H9 (cell line): ENCODE measurements around the gene AGXT. TPM values are rescaled to one million over a fixed set of nuclear protein-coding genes. Genes with fewer than 3 reads are reported as not detected.
A peak's percentile ranks its signal among the peaks of the same experiment; 100 is the strongest.

Source experiments
- DNase-seq: peaks from one replicate; pipeline ENCODE4 v3.0.0-alpha.2; 2017
- H2AFZ ChIP-seq: one replicate; pipeline ENCODE4 v1.6.1; 2013; ENCODE audit warnings: mild to moderate bottlenecking, low read length, control low read depth, moderate library complexity
- H2AK5ac ChIP-seq: 2 replicates; pipeline ENCODE4 v1.6.1; 2013; ENCODE audit warnings: low read length, control low read depth, mixed read lengths; ENCODE audit not compliant: insufficient read length
- H2BK120ac ChIP-seq: one replicate; pipeline ENCODE4 v1.6.1; 2013; ENCODE audit warnings: low read depth, mild to moderate bottlenecking, low read length, control low read depth, inconsistent platforms; ENCODE audit not compliant: poor library complexity, severe bottlenecking
- H2BK12ac ChIP-seq: 2 replicates; pipeline ENCODE4 v1.6.1; 2013; ENCODE audit warnings: low read length, control low read depth, mixed read lengths, low read depth; ENCODE audit not compliant: insufficient read length
- H2BK15ac ChIP-seq: 2 replicates; pipeline ENCODE4 v1.6.1; 2013; ENCODE audit warnings: low read depth, low read length, control low read depth
- H2BK20ac ChIP-seq: one replicate; pipeline ENCODE4 v1.6.1; 2013; ENCODE audit warnings: low read depth, mild to moderate bottlenecking, low read length, control low read depth, inconsistent platforms; ENCODE audit not compliant: poor library complexity, severe bottlenecking
- H2BK5ac ChIP-seq: 2 replicates; pipeline ENCODE4 v1.6.1; 2013; ENCODE audit warnings: low read length, control low read depth, mixed read lengths; ENCODE audit not compliant: insufficient read length
- H3K14ac ChIP-seq: 2 replicates; pipeline ENCODE4 v1.6.1; 2013; ENCODE audit warnings: low read length, control low read depth; ENCODE audit not compliant: insufficient read depth
- H3K18ac ChIP-seq: 2 replicates; pipeline ENCODE4 v1.6.1; 2013; ENCODE audit warnings: low read depth, mild to moderate bottlenecking, mixed read lengths, low read length, control low read depth; ENCODE audit not compliant: insufficient read length
- H3K23ac ChIP-seq: 2 replicates; pipeline ENCODE4 v1.6.1; 2013; ENCODE audit warnings: low read length, control low read depth, mixed read lengths, low read depth; ENCODE audit not compliant: insufficient read length
- H3K23me2 ChIP-seq: 2 replicates; pipeline ENCODE4 v1.6.1; 2013; ENCODE audit warnings: low read depth, mild to moderate bottlenecking, mixed read lengths, low read length, control low read depth; ENCODE audit not compliant: insufficient read length, poor library complexity, severe bottlenecking
- H3K27ac ChIP-seq: 2 replicates; pipeline ENCODE4 v1.5.1; 2013; ENCODE audit warnings: low read length, control low read depth, mixed read lengths, low read depth; ENCODE audit not compliant: insufficient read length
- H3K27me3 ChIP-seq: 2 replicates; pipeline ENCODE4 v1.6.1; 2013; ENCODE audit warnings: low read length, control low read depth, inconsistent platforms; ENCODE audit not compliant: insufficient read depth
- H3K4ac ChIP-seq: 2 replicates; pipeline ENCODE4 v1.6.1; 2013; ENCODE audit warnings: low read depth, mild to moderate bottlenecking, control low read depth, inconsistent platforms, low read length, moderate library complexity
- H3K4me1 ChIP-seq: 2 replicates; pipeline ENCODE4 v1.6.1; 2013; ENCODE audit warnings: low read length, control low read depth, inconsistent platforms; ENCODE audit not compliant: insufficient read depth
- H3K4me2 ChIP-seq: 2 replicates; pipeline ENCODE4 v1.6.1; 2013; ENCODE audit warnings: low read length, control low read depth, mixed read lengths; ENCODE audit not compliant: insufficient read length, insufficient read depth
- H3K56ac ChIP-seq: 2 replicates; pipeline ENCODE4 v1.6.1; 2013; ENCODE audit warnings: low read depth, mild to moderate bottlenecking, mixed read lengths, low read length, control low read depth; ENCODE audit not compliant: insufficient read length
- H3K79me1 ChIP-seq: 2 replicates; pipeline ENCODE4 v1.6.1; 2013; ENCODE audit warnings: low read depth, mild to moderate bottlenecking, moderate library complexity, low read length, control low read depth, inconsistent platforms; ENCODE audit not compliant: insufficient read depth, poor library complexity, severe bottlenecking
- H3K79me2 ChIP-seq: 2 replicates; pipeline ENCODE4 v1.6.1; 2013; ENCODE audit warnings: low read length, control low read depth, inconsistent platforms; ENCODE audit not compliant: insufficient read depth
- H3K9ac ChIP-seq: 2 replicates; pipeline ENCODE4 v1.6.1; 2013; ENCODE audit warnings: low read length, control low read depth, mixed read lengths; ENCODE audit not compliant: insufficient read length; ENCODE audit errors: extremely low read depth
- H3K9me3 ChIP-seq: one replicate; pipeline ENCODE4 v1.6.1; 2013; ENCODE audit warnings: low read depth, low read length, inconsistent platforms; ENCODE audit not compliant: control insufficient read depth
- H3T11ph ChIP-seq: one replicate; pipeline ENCODE4 v1.6.1; 2013; ENCODE audit warnings: mild to moderate bottlenecking, low read length, control low read depth, inconsistent platforms
- H4K20me1 ChIP-seq: one replicate; pipeline ENCODE4 v1.6.1; 2013; ENCODE audit not compliant: control insufficient read depth, insufficient read length, insufficient read depth
- H4K5ac ChIP-seq: 2 replicates; pipeline ENCODE4 v1.6.1; 2013; ENCODE audit warnings: low read depth, mild to moderate bottlenecking, mixed read lengths, low read length, control low read depth; ENCODE audit not compliant: insufficient read length
- H4K8ac ChIP-seq: replicated peaks from 2 replicates; pipeline ENCODE4 v1.6.1; 2013; ENCODE audit warnings: low read length, control low read depth, mixed read lengths, low read depth; ENCODE audit not compliant: insufficient read length
- H4K91ac ChIP-seq: 2 replicates; pipeline ENCODE4 v1.6.1; 2013; ENCODE audit warnings: low read depth, mild to moderate bottlenecking, moderate library complexity, mixed read lengths, low read length, control low read depth; ENCODE audit not compliant: insufficient read length
- H3K27ac Mint-ChIP-seq, 3 experiments: 2 replicates in 2 of 3; 3 replicates in 1 of 3; pipeline ENCODE4 v1.8.0; 2020 to 2021; ENCODE audit warnings: mixed read lengths in 3 of 3, mild to moderate bottlenecking in 1 of 3, moderate library complexity in 1 of 3
- H3K27me3 Mint-ChIP-seq: 2 replicates; pipeline ENCODE4 v1.8.0; 2021; ENCODE audit warnings: low read depth, mild to moderate bottlenecking, moderate library complexity, mixed read lengths
- H3K36me3 Mint-ChIP-seq, 3 experiments: 2 replicates in 2 of 3; 3 replicates in 1 of 3; pipeline ENCODE4 v1.8.0; 2020 to 2021; ENCODE audit warnings: low read depth in 3 of 3, mixed read lengths in 3 of 3; ENCODE audit not compliant: insufficient read depth in 1 of 3
- H3K4me1 Mint-ChIP-seq, 2 experiments: 2 replicates each; pipeline ENCODE4 v1.8.0; 2020; ENCODE audit warnings: mixed read lengths in 2 of 2
- H3K4me3 Mint-ChIP-seq, 2 experiments: 2 replicates in 1 of 2; 3 replicates in 1 of 2; pipeline ENCODE4 v1.8.0; 2020 to 2021; ENCODE audit warnings: mild to moderate bottlenecking in 2 of 2, mixed read lengths in 2 of 2, moderate library complexity in 1 of 2
- H3K9me3 Mint-ChIP-seq, 2 experiments: 2 replicates in 1 of 2; 3 replicates in 1 of 2; pipeline ENCODE4 v1.8.0; 2020; ENCODE audit warnings: mild to moderate bottlenecking in 2 of 2, mixed read lengths in 2 of 2, moderate library complexity in 1 of 2
- WGBS: extraction: QIAGEN DNeasy Blood & Tissue Kit; methylation state at CpG from one replicate; pipeline ENCODE4 v1.1.7; 2013; ENCODE audit warnings: missing lambda C conversion rate, low lambda C conversion rate, mixed read lengths; ENCODE audit not compliant: insufficient read length; ENCODE audit errors: extremely low coverage; 5-methylcytosine and 5-hydroxymethylcytosine counted together
- total RNA-seq: library from RNA; stranded (reverse); gene quantifications from 2 replicates; pipeline ENCODE4 v1.2.1, GENCODE V29; 2021
- TF ChIP-seq, protein P1 (sequence below): fragments of 200-600 bp; sonication (generic); conservative IDR thresholded peaks from 3 replicates; pipeline ENCODE4 v1.8.0; 2021; ENCODE audit warnings: antibody characterized with exemption, mild to moderate bottlenecking

AGXT gene
- total RNA-seq, 1 experiment from 2014 or later, result not detected

GRCh38 chr2:240872317-240873097, 3.9 kb downstream of the AGXT start:
- Histone ChIP-seq H3K27me3 (no peaks in the 10 kb centered on the region), H4K91ac (no peak overlapping the region)

More at GRCh38 chr2:240872317-240873097, 3.9 kb downstream of the AGXT start:
- Histone ChIP-seq H2BK12ac (no peak overlapping the region), H2BK120ac (no peak overlapping the region), H3K27ac (no peak overlapping the region), H3T11ph (no peak overlapping the region), H3K14ac (no peak overlapping the region; the same call in 1 of the 2 replicates), H3K9me3 (no peaks in the 10 kb centered on the region), H3K4me1 (no peaks in the 10 kb centered on the region), H4K5ac (no peak overlapping the region), H4K8ac (no peak overlapping the region), H3K4me2 (no peak overlapping the region), H3K79me2 (no peaks in the 10 kb centered on the region), H3K23me2 (no peaks in the 10 kb centered on the region), H3K79me1 (no peaks in the 10 kb centered on the region), H2AK5ac (no peak overlapping the region), H3K4ac (no peak overlapping the region), H2BK5ac (no peak overlapping the region), H3K9ac (no peak overlapping the region), H3K56ac (no peak overlapping the region), H3K18ac (no peak overlapping the region), H4K20me1 (no peaks in the 10 kb centered on the region), H2BK15ac (no peak overlapping the region), H3K23ac (no peak overlapping the region), H2BK20ac (no peak overlapping the region), H2AFZ (no peak overlapping the region)
- WGBS, result no CpG with 5 or more reads among the region's 17 CpGs
- Mint-ChIP-seq H3K36me3 (no peaks in the 10 kb centered on the region; a peak in 1 of 7 replicates), H3K4me1 (peaks cover 0 to 3% of the 10 kb centered on the region in 2 experiments; a peak in 1 of 4 replicates), H3K4me3 (no peak overlapping the region), H3K9me3 (no peaks in the 10 kb centered on the region), H3K27ac (peak overlapping the region in 1 of 3 experiments; percentile 85; a peak in 1 of 7 replicates), H3K27me3 (no peaks in the 10 kb centered on the region)
- TF ChIP-seq, protein P1, sequence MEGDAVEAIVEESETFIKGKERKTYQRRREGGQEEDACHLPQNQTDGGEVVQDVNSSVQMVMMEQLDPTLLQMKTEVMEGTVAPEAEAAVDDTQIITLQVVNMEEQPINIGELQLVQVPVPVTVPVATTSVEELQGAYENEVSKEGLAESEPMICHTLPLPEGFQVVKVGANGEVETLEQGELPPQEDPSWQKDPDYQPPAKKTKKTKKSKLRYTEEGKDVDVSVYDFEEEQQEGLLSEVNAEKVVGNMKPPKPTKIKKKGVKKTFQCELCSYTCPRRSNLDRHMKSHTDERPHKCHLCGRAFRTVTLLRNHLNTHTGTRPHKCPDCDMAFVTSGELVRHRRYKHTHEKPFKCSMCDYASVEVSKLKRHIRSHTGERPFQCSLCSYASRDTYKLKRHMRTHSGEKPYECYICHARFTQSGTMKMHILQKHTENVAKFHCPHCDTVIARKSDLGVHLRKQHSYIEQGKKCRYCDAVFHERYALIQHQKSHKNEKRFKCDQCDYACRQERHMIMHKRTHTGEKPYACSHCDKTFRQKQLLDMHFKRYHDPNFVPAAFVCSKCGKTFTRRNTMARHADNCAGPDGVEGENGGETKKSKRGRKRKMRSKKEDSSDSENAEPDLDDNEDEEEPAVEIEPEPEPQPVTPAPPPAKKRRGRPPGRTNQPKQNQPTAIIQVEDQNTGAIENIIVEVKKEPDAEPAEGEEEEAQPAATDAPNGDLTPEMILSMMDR, result no peak
- peak; percentile 26 for DNase-seq
